Astrocyte (in vitro differentiated cells and primary cell): ENCODE measurements around the gene MATN4. TPM values are rescaled to one million over a fixed set of nuclear protein-coding genes. Genes with fewer than 3 reads are reported as not detected.
A peak's percentile ranks its signal among the peaks of the same experiment; 100 is the strongest.

Source experiments
- DNase-seq: peaks from one replicate; pipeline ENCODE4 v3.0.0-alpha.2; 2010; ENCODE audit warnings: low read depth
- FAIRE-seq: peaks from 2 replicates; lab custom pipeline; 2011; peaks lifted over from hg19 to GRCh38; lab: Jason Lieb, UNC
- H2AFZ ChIP-seq: 2 replicates; pipeline ENCODE4 v1.6.0; 2012; ENCODE audit warnings: low read depth, low read length, inconsistent platforms
- H3K27ac ChIP-seq: 2 replicates; pipeline ENCODE4 v1.5.1; 2011; ENCODE audit warnings: low read depth, low read length, inconsistent platforms
- H3K27me3 ChIP-seq: 2 replicates; pipeline ENCODE4 v1.6.0; 2011; ENCODE audit warnings: low read length, inconsistent platforms; ENCODE audit not compliant: insufficient read depth
- H3K36me3 ChIP-seq: 2 replicates; pipeline ENCODE4 v1.5.1; 2011; ENCODE audit warnings: low read length, inconsistent platforms; ENCODE audit not compliant: insufficient read depth
- H3K4me1 ChIP-seq: 2 replicates; pipeline ENCODE4 v1.5.1; 2011; ENCODE audit warnings: low read length, inconsistent platforms; ENCODE audit not compliant: insufficient read depth
- H3K4me2 ChIP-seq: 2 replicates; pipeline ENCODE4 v1.6.0; 2012; ENCODE audit warnings: low read length, inconsistent platforms
- H3K4me3 ChIP-seq: 2 replicates; pipeline ENCODE4 v1.5.1; 2011; ENCODE audit warnings: low read depth, mild to moderate bottlenecking, low read length, inconsistent platforms; ENCODE audit not compliant: insufficient read depth
- H3K79me2 ChIP-seq: 2 replicates; pipeline ENCODE4 v1.6.0; 2012; ENCODE audit warnings: mild to moderate bottlenecking, low read length, inconsistent platforms; ENCODE audit not compliant: insufficient read depth
- H3K9ac ChIP-seq: 2 replicates; pipeline ENCODE4 v1.6.0; 2012; ENCODE audit warnings: mild to moderate bottlenecking, low read length, inconsistent platforms
- H3K9me3 ChIP-seq: 2 replicates; pipeline ENCODE4 v1.5.1; 2012; ENCODE audit warnings: low read depth, mild to moderate bottlenecking, low read length, inconsistent platforms; ENCODE audit not compliant: insufficient read depth
- H4K20me1 ChIP-seq: 2 replicates; pipeline ENCODE4 v1.6.0; 2012; ENCODE audit warnings: low read length, inconsistent platforms; ENCODE audit not compliant: insufficient read depth
- H3K27ac Mint-ChIP-seq: one replicate; pipeline ENCODE4 v1.8.0; 2021; ENCODE audit warnings: mild to moderate bottlenecking, mixed read lengths; ENCODE audit not compliant: unreplicated experiment
- H3K27me3 Mint-ChIP-seq: one replicate; pipeline ENCODE4 v1.8.0; 2021; ENCODE audit warnings: low read depth, mixed read lengths; ENCODE audit not compliant: unreplicated experiment
- H3K36me3 Mint-ChIP-seq: one replicate; pipeline ENCODE4 v1.8.0; 2021; ENCODE audit warnings: low read depth, mixed read lengths; ENCODE audit not compliant: unreplicated experiment
- H3K4me1 Mint-ChIP-seq: one replicate; pipeline ENCODE4 v1.8.0; 2021; ENCODE audit warnings: low read depth, mixed read lengths; ENCODE audit not compliant: unreplicated experiment
- H3K4me3 Mint-ChIP-seq: one replicate; pipeline ENCODE4 v1.8.0; 2021; ENCODE audit warnings: mild to moderate bottlenecking, moderate library complexity, mixed read lengths; ENCODE audit not compliant: unreplicated experiment
- H3K9me3 Mint-ChIP-seq: one replicate; pipeline ENCODE4 v1.8.0; 2021; ENCODE audit warnings: mild to moderate bottlenecking, mixed read lengths; ENCODE audit not compliant: unreplicated experiment
- EZH2 ChIP-seq: IDR thresholded peaks from 2 replicates; pipeline ENCODE4 v1.6.1; 2012; ENCODE audit warnings: mild to moderate bottlenecking, low read length, inconsistent platforms; ENCODE audit not compliant: insufficient read depth
- total RNA-seq: library from RNA; stranded (reverse); gene quantifications from 2 replicates; pipeline ENCODE4 v1.2.1, GENCODE V29; 2021
- TF ChIP-seq, protein P1 (sequence below): IDR thresholded peaks from 2 replicates; pipeline ENCODE4 v1.5.1; 2011; ENCODE audit warnings: low read depth, mild to moderate bottlenecking, inconsistent platforms, low read length, moderate library complexity; ENCODE audit not compliant: insufficient read depth

MATN4 gene
- total RNA-seq, 1 donor from 2014 or later, result 0.20 TPM

DNA sequence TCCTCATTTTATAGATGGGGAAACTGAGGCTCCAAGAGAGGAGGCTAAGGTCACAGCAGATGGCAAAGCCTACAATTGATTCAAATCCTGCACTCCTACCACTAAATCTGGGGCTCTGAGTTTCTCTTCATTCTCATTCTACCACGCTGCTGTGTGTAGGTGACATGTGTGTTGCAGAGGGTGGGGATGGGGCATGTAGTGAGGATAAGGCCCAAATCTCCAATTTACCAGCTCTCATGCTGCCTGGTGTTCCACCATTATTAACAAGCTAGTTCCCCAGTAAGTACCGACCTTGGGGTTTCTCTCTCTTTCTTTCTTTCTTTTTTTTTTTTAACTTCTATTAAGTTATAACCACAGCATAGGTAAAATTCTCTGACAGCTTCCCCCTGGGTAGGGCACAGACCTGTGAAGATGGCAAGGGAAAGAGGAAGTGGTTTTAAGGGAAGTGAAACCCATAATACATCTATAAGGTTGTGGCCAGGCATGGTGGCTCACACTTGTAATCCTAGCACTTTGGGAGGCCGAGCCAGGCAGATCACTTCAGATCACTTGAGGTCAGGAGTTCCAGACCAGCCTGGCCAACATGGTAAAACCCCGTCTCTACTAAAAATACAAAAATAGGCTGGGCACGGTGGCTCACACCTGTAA is 13.0 kb upstream of the MATN4 start:
- peaks cover 8% of the 10 kb centered on the region for H3K4me1 Mint-ChIP-seq
- Histone ChIP-seq H3K36me3 (peaks cover 9% of the 10 kb centered on the region), H3K79me2 (no peaks in the 10 kb centered on the region), H3K4me2 (no peak overlapping the region), H3K27ac (no peak overlapping the region), H3K9me3 (no peaks in the 10 kb centered on the region), H3K9ac (no peak overlapping the region), H3K4me3 (no peak overlapping the region), H3K27me3 (peaks cover 13% of the 10 kb centered on the region), H2AFZ (no peak overlapping the region), H4K20me1 (peaks cover 8% of the 10 kb centered on the region), H3K4me1 (no peaks in the 10 kb centered on the region)
- H3K27me3 Mint-ChIP-seq, result peaks cover 9% of the 10 kb centered on the region
- no peak overlapping the region for H3K27ac Mint-ChIP-seq
- no peak for DNase-seq
- FAIRE-seq, result no peak
- peaks cover 4% of the 10 kb centered on the region for H3K36me3 Mint-ChIP-seq
- H3K9me3 Mint-ChIP-seq, result no peaks in the 10 kb centered on the region
- H3K4me3 Mint-ChIP-seq, result no peak overlapping the region
- no peak for TF ChIP-seq EZH2
- TF ChIP-seq, protein P1, sequence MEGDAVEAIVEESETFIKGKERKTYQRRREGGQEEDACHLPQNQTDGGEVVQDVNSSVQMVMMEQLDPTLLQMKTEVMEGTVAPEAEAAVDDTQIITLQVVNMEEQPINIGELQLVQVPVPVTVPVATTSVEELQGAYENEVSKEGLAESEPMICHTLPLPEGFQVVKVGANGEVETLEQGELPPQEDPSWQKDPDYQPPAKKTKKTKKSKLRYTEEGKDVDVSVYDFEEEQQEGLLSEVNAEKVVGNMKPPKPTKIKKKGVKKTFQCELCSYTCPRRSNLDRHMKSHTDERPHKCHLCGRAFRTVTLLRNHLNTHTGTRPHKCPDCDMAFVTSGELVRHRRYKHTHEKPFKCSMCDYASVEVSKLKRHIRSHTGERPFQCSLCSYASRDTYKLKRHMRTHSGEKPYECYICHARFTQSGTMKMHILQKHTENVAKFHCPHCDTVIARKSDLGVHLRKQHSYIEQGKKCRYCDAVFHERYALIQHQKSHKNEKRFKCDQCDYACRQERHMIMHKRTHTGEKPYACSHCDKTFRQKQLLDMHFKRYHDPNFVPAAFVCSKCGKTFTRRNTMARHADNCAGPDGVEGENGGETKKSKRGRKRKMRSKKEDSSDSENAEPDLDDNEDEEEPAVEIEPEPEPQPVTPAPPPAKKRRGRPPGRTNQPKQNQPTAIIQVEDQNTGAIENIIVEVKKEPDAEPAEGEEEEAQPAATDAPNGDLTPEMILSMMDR, result no peak

DNA sequence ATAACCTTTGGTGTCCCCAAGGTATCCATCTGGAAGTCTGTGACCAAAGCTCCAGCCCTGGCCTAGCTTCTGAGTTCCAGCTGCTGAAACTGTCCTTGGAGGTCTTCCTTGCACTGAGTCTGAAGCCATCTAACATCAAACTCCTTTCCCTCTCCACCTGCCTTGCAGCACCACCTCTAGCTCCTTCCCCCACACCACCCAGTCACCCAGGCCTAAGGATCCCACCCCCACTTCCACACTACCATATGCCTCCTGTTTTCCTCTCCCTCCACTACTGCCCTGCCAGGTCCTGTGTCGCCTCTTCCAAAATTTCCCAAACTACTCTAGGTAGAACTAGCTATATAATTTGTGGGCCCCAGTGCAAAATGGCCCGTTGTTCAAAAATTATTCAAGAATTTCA is 10.8 kb upstream of the MATN4 start:
- H3K27me3 Mint-ChIP-seq, result peaks cover 11% of the 10 kb centered on the region
- Histone ChIP-seq H3K79me2 (no peaks in the 10 kb centered on the region), H3K9ac (no peak overlapping the region), H3K9me3 (no peaks in the 10 kb centered on the region), H3K27ac (no peak overlapping the region), H3K27me3 (peaks cover 20% of the 10 kb centered on the region), H3K36me3 (no peaks in the 10 kb centered on the region), H2AFZ (no peak overlapping the region), H3K4me1 (no peaks in the 10 kb centered on the region), H4K20me1 (no peaks in the 10 kb centered on the region), H3K4me2 (no peak overlapping the region), H3K4me3 (no peak overlapping the region)
- no peak for DNase-seq
- H3K9me3 Mint-ChIP-seq, result no peaks in the 10 kb centered on the region
- no peaks in the 10 kb centered on the region for H3K4me1 Mint-ChIP-seq
- H3K36me3 Mint-ChIP-seq, result no peaks in the 10 kb centered on the region
- no peak overlapping the region for H3K4me3 Mint-ChIP-seq
- H3K27ac Mint-ChIP-seq, result peak overlapping the region; percentile 51
- TF ChIP-seq, protein P1, result no peak
- no peak for TF ChIP-seq EZH2
- FAIRE-seq, result no peak

DNA sequence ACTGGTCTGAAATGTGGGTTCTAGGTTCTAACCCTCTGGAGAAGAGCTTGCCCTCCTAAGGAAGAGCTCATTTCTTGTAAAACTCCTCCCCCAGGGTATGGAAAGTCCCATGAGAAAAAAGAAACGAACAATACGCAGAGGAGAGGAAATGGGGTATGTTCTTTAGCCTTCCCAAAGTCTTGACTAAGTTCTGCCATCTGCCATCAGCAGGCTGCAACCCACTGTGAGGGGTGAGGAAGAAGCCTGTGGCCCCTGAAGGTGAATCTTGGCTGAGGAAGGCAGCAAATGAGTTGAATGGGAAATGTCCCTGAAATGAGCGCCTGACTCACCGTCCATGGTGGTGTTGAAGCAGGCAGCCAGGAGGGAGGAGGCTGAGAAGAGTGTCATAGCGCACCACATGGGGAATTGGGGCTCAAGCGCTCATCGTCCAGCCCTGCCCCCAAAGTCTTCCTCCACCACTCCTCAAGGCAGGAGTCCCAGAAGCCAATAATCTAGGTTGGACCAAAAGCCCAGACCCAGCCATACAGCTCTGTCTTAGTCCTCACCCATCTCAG is 10.4 kb upstream of the MATN4 start:
- H3K36me3 ChIP-seq, result no peaks in the 10 kb centered on the region
- Mint-ChIP-seq H3K9me3 (no peaks in the 10 kb centered on the region), H3K27ac (no peak overlapping the region), H3K36me3 (no peaks in the 10 kb centered on the region), H3K4me3 (no peak overlapping the region), H3K4me1 (no peaks in the 10 kb centered on the region), H3K27me3 (peaks cover 16% of the 10 kb centered on the region)
- H2AFZ ChIP-seq, result no peak overlapping the region
- TF ChIP-seq, protein P1, result no peak
- no peak for TF ChIP-seq EZH2
- H3K79me2 ChIP-seq, result no peaks in the 10 kb centered on the region
- H3K9me3 ChIP-seq, result no peaks in the 10 kb centered on the region
- peaks cover 20% of the 10 kb centered on the region for H3K27me3 ChIP-seq
- DNase-seq, result no peak
- H3K4me1 ChIP-seq, result no peaks in the 10 kb centered on the region
- no peaks in the 10 kb centered on the region for H4K20me1 ChIP-seq
- no peak overlapping the region for H3K9ac ChIP-seq
- no peak overlapping the region for H3K4me2 ChIP-seq
- H3K4me3 ChIP-seq, result no peak overlapping the region
- H3K27ac ChIP-seq, result no peak overlapping the region
- FAIRE-seq, result no peak
